Liver (tissue), 3 donors: ENCODE results near the gene TECTA.

Experiments
- ATF3 ChIP-seq: IDR thresholded peaks from 2 replicates; pipeline ENCODE4 v1.6.1; 2016; ENCODE audit warnings: antibody characterized with exemption
- CTCF ChIP-seq: fragments of 150-350 bp; IDR thresholded peaks from 2 replicates; pipeline ENCODE4 v1.5.1; 2017; ENCODE audit warnings: improper control_type of control experiment, low read depth, low read length; ENCODE audit not compliant: missing input control
- FOXA1 ChIP-seq: IDR thresholded peaks from 2 replicates; pipeline ENCODE4 v1.6.1; 2016; ENCODE audit warnings: antibody characterized with exemption
- GABPA ChIP-seq, 2 donors: IDR thresholded peaks in 1 of 2; conservative IDR thresholded peaks in 1 of 2; 2 replicates each; pipeline ENCODE4 v1.6.1; 2016; ENCODE audit warnings: antibody characterized with exemption in 2 of 2, mild to moderate bottlenecking in 1 of 2, moderate library complexity in 1 of 2
- HNF4G ChIP-seq: IDR thresholded peaks from 2 replicates; pipeline ENCODE4 v1.6.1; 2016; ENCODE audit warnings: antibody characterized with exemption
- JUND ChIP-seq, 2 donors: IDR thresholded peaks; 2 replicates each; pipeline ENCODE4 v1.6.1; 2016; ENCODE audit warnings: antibody characterized with exemption in 2 of 2
- MAX ChIP-seq: IDR thresholded peaks from 2 replicates; pipeline ENCODE4 v1.6.1; 2016; ENCODE audit warnings: antibody characterized with exemption
- NR2F2 ChIP-seq: IDR thresholded peaks from 2 replicates; pipeline ENCODE4 v1.6.1; 2016; ENCODE audit warnings: antibody characterized with exemption
- RAD21 ChIP-seq, 2 donors: IDR thresholded peaks; 2 replicates each; pipeline ENCODE4 v1.6.1; 2016; ENCODE audit warnings: antibody characterized with exemption in 2 of 2, mild to moderate bottlenecking in 2 of 2
- REST ChIP-seq: IDR thresholded peaks from 2 replicates; pipeline ENCODE4 v1.6.1; 2016; ENCODE audit warnings: antibody characterized with exemption, mild to moderate bottlenecking
- RXRA ChIP-seq, 2 donors: IDR thresholded peaks; 2 replicates each; pipeline ENCODE4 v1.6.1; 2017 to 2018; ENCODE audit warnings: antibody characterized with exemption in 2 of 2, mild to moderate bottlenecking in 1 of 2
- SP1 ChIP-seq: IDR thresholded peaks from 2 replicates; pipeline ENCODE4 v1.6.1; 2018; ENCODE audit warnings: antibody characterized with exemption, mild to moderate bottlenecking
- TAF1 ChIP-seq: conservative IDR thresholded peaks from 2 replicates; pipeline ENCODE4 v1.6.1; 2016; ENCODE audit warnings: antibody characterized with exemption, mild to moderate bottlenecking
- YY1 ChIP-seq: IDR thresholded peaks from 2 replicates; pipeline ENCODE4 v1.6.1; 2016; ENCODE audit warnings: antibody characterized with exemption, mild to moderate bottlenecking
- donor health status: healthy.
- donor health status: healthy.

- TF ChIP-seq CTCF (no peak), REST (no peak), RAD21 (IDR thresholded peaks at IDR 0.05) (no peak), MAX (no peak), FOXA1 (no peak), GABPA (IDR thresholded peaks at IDR 0.05 in 1 of 2, conservative IDR thresholded peaks at IDR 0.05 in 1 of 2) (no peak), JUND (IDR thresholded peaks at IDR 0.05) (no peak), TAF1 (no peak), ATF3 (no peak), NR2F2 (no peak), RXRA (IDR thresholded peaks at IDR 0.05) (no peak), YY1 (no peak), SP1 (no peak), HNF4G (no peak)
Measured at GRCh38 chr11:121081321-121081720, 19.7 kb upstream of the TECTA start.
